GM12878 (cell line): ENCODE measurements around the gene ATF3. TPM values are rescaled to one million over a fixed set of nuclear protein-coding genes. Genes with fewer than 3 reads are reported as not detected.

Source experiments
- BCL3 ChIP-seq: IDR thresholded peaks from 2 replicates; pipeline ENCODE4 v1.6.1; 2011; ENCODE audit warnings: borderline replicate concordance, low read depth, mild to moderate bottlenecking, moderate library complexity, low read length; ENCODE audit not compliant: insufficient read depth, poor library complexity, severe bottlenecking
- CEBPZ ChIP-seq: fragments of 150-350 bp; IDR thresholded peaks from 2 replicates; pipeline ENCODE4 v1.6.1; 2016; ENCODE audit warnings: low read depth, low read length
- EED ChIP-seq: sonication (generic); IDR thresholded peaks from 2 replicates; pipeline ENCODE4 v1.6.1; 2016; ENCODE audit warnings: antibody characterized with exemption, low read depth
- ETV6 ChIP-seq, 2 experiments: fragments of 450-650 bp in 1 of 2; IDR thresholded peaks in 1 of 2; conservative IDR thresholded peaks in 1 of 2; 2 replicates each; pipeline ENCODE4 v1.6.1; 2014; ENCODE audit warnings: antibody characterized with exemption in 1 of 2, borderline replicate concordance in 1 of 2, low read depth in 1 of 2, mild to moderate bottlenecking in 1 of 2, moderate library complexity in 1 of 2
- MLLT1 ChIP-seq: fragments of 450-650 bp; IDR thresholded peaks from 2 replicates; pipeline ENCODE4 v1.6.1; 2016; ENCODE audit warnings: mild to moderate bottlenecking
- NFYA ChIP-seq: IDR thresholded peaks from 2 replicates; pipeline ENCODE4 v1.6.1; 2011; ENCODE audit warnings: low read depth, mild to moderate bottlenecking, low read length, improper control_type of control experiment, borderline replicate concordance
- PBX3 ChIP-seq: IDR thresholded peaks from 2 replicates; pipeline ENCODE4 v1.6.1; 2011; ENCODE audit warnings: mild to moderate bottlenecking, low read depth, low read length, moderate library complexity; ENCODE audit not compliant: insufficient replicate concordance
- PKNOX1 ChIP-seq: fragments of 450-650 bp; IDR thresholded peaks from 2 replicates; pipeline ENCODE4 v1.6.1; 2016; ENCODE audit warnings: mild to moderate bottlenecking
- RAD21 ChIP-seq: IDR thresholded peaks from 2 replicates; pipeline ENCODE4 v1.6.1; 2011; ENCODE audit warnings: mild to moderate bottlenecking, low read depth, low read length, moderate library complexity; ENCODE audit not compliant: insufficient read depth
- RB1 ChIP-seq: fragments of 450-650 bp; formaldehyde crosslinking; IDR thresholded peaks from 2 replicates; pipeline ENCODE4 v1.6.1; 2017; ENCODE audit warnings: mild to moderate bottlenecking, borderline replicate concordance
- SPI1 ChIP-seq: IDR thresholded peaks from 2 replicates; pipeline ENCODE4 v1.6.1; 2011; ENCODE audit warnings: low read depth, mild to moderate bottlenecking, low read length, moderate library complexity, borderline replicate concordance; ENCODE audit not compliant: insufficient read depth
- STAT1 ChIP-seq: fragments of 450-650 bp; conservative IDR thresholded peaks from 2 replicates; pipeline ENCODE4 v1.6.1; 2014; ENCODE audit warnings: antibody characterized with exemption, mild to moderate bottlenecking
- SUZ12 ChIP-seq: fragments of 200-600 bp; sonication (generic); IDR thresholded peaks from one replicate; pipeline ENCODE4 v1.6.1; 2018; ENCODE audit warnings: antibody characterized with exemption, mild to moderate bottlenecking; ENCODE audit not compliant: unreplicated experiment
- TCF12 ChIP-seq: IDR thresholded peaks from 2 replicates; pipeline ENCODE4 v1.6.1; 2011; ENCODE audit warnings: low read depth, mild to moderate bottlenecking, low read length
- ZBTB33 ChIP-seq: fragments of 450-650 bp; IDR thresholded peaks from 2 replicates; pipeline ENCODE4 v1.6.1; 2017; ENCODE audit warnings: mild to moderate bottlenecking
- ZZZ3 ChIP-seq: IDR thresholded peaks from 2 replicates; pipeline ENCODE4 v1.6.1; 2011; ENCODE audit warnings: low read depth; ENCODE audit not compliant: control insufficient read depth, insufficient read length
- polyA plus RNA-seq, 11 experiments: library from polyadenylated mRNA; depleted of rRNA in 4 of 11; unstranded in 6 of 11; stranded (reverse) in 5 of 11; fragments of >200 nt; fragmentation: Nextera tagmentation in 4 of 11; fragmentation: Illumina TruSeq in 1 of 11; extraction: Ambion mirVana in 4 of 11; extraction: Trizol in 1 of 11; gene quantifications; 1 replicate in 1 of 11; 2 replicates in 10 of 11; pipeline versions ENCODE4 v1.2.1 to v1.2.3, GENCODE V29; 2011 to 2016; ENCODE audit warnings: inconsistent platforms in 2 of 11, missing spikeins in 2 of 11, low read depth in 1 of 11
- total RNA-seq, 4 experiments: library from RNA; depleted of rRNA in 3 of 4; stranded (reverse); fragments of >200 nt in 3 of 4; fragmentation: Illumina TruSeq in 1 of 4; extraction: Trizol in 1 of 4; gene quantifications; 2 replicates each; pipeline versions ENCODE4 v1.2.1 to v1.2.3, GENCODE V29; 2013 to 2021

Gene ATF3
- total and polyA plus RNA-seq, 10 of the 15 experiments (the other 5 are each of a cell fraction or from before 2014, with no cell fraction given), result 3.0 to 13.9 (median 8.3) TPM

GRCh38 chr1:212566522-212567479 lies 41.8 kb upstream of the ATF3 start (continued):
- TF ChIP-seq ZBTB33 (no peak), PBX3 (peak; percentile 39), ETV6 (conservative IDR thresholded peaks at IDR 0.05 in 1 of 2, IDR thresholded peaks at IDR 0.05 in 1 of 2; ENCODE audit: borderline replicate concordance in 1 of 2, low read depth in 1 of 2) (peak in 1 of 2 experiments; percentile 74; a peak in 2 of 4 replicates), SPI1 (no peak; the same call in 1 of the 2 replicates), STAT1 (no peak), SUZ12 (no peak), ZZZ3 (no peak), EED (peak; percentile 87), TCF12 (peak; percentile 99), BCL3 (peak; percentile 71), NFYA (no peak), RAD21 (no peak), CEBPZ (no peak), MLLT1 (peak; percentile 86), RB1 (no peak), PKNOX1 (peak; percentile 77)
